Gastroesophageal sphincter (tissue), 4 donors: ENCODE results near the gene TMEM209. TPM values are rescaled to one million over a fixed set of nuclear protein-coding genes. Genes with fewer than 3 reads are reported as not detected.
"Not testable (repeated sequence)": the region's sequence is repeated elsewhere in the genome, so short reads cannot be mapped to it uniquely, and the experiment has no call there.

Experiments
- ATAC-seq: fragments of 150-250 bp; one replicate; pipeline ENCODE4 v1.9.1; 2016; ENCODE audit warnings: mild to moderate bottlenecking, moderate library complexity
- H3K27ac ChIP-seq, 4 donors: fragments of 200-600 bp; sonication (generic) in 3 of 4; 1 replicate in 3 of 4; 2 replicates in 1 of 4; pipeline ENCODE4 v1.5.1; 2016 to 2019
- H3K27me3 ChIP-seq: fragments of 200-600 bp; sonication (generic); one replicate; pipeline ENCODE4 v1.5.1; 2019
- H3K36me3 ChIP-seq, 2 donors: fragments of 200-600 bp; sonication (generic); one replicate each; pipeline ENCODE4 v1.5.1; 2019; ENCODE audit warnings: control low read depth in 1 of 2
- H3K4me1 ChIP-seq, 3 donors: fragments of 200-600 bp; sonication (generic); 1 replicate in 2 of 3; 2 replicates in 1 of 3; pipeline ENCODE4 v1.5.1; 2016 to 2019; ENCODE audit warnings: control low read depth in 2 of 3
- H3K4me3 ChIP-seq, 2 donors: fragments of 200-600 bp; sonication (generic); one replicate each; pipeline ENCODE4 v1.5.1; 2019; ENCODE audit warnings: mild to moderate bottlenecking in 1 of 2, moderate library complexity in 1 of 2
- H3K9me3 ChIP-seq, 3 donors: fragments of 200-600 bp; sonication (generic); one replicate each; pipeline ENCODE4 v1.5.1; 2017 to 2019; ENCODE audit warnings: control low read depth in 2 of 3
- EP300 ChIP-seq: sonication (generic); formaldehyde crosslinking; IDR thresholded peaks from one replicate; pipeline ENCODE4 v1.6.1; 2017; ENCODE audit warnings: antibody characterized with exemption, mild to moderate bottlenecking
- POLR2A ChIP-seq, 2 donors: fragments of 450-650 bp; IDR thresholded peaks; one replicate each; pipeline ENCODE4 v1.6.1; 2017; ENCODE audit warnings: antibody characterized with exemption in 2 of 2, mild to moderate bottlenecking in 2 of 2, moderate library complexity in 1 of 2
- POLR2AphosphoS5 ChIP-seq: sonication (generic); formaldehyde crosslinking; IDR thresholded peaks from one replicate; pipeline ENCODE4 v1.6.1; 2017; ENCODE audit warnings: antibody characterized with exemption
- WGBS, 2 donors: methylation state at CpG; one replicate each; pipeline ENCODE4 v1.1.5; 2018; ENCODE audit warnings: low coverage in 1 of 2; 5-methylcytosine and 5-hydroxymethylcytosine counted together
- total RNA-seq, 4 donors: library from RNA; depleted of rRNA; stranded (reverse); fragments of >200 nt; gene quantifications; one replicate each; pipeline ENCODE4 v1.1.0, GENCODE V29; 2016
- TF ChIP-seq, protein P1 (sequence below), 4 experiments: fragments of 200-600 bp in 2 of 4; fragments of 450-650 bp in 2 of 4; sonication (generic) in 1 of 4; IDR thresholded peaks; one replicate each; pipeline ENCODE4 v1.5.1; 2017 to 2019; ENCODE audit warnings: antibody characterized with exemption in 4 of 4, mild to moderate bottlenecking in 2 of 4, moderate library complexity in 2 of 4

TMEM209 gene
- total RNA-seq, 4 donors from 2014 or later: 5.5 to 13.4 (median 8.2) TPM

DNA sequence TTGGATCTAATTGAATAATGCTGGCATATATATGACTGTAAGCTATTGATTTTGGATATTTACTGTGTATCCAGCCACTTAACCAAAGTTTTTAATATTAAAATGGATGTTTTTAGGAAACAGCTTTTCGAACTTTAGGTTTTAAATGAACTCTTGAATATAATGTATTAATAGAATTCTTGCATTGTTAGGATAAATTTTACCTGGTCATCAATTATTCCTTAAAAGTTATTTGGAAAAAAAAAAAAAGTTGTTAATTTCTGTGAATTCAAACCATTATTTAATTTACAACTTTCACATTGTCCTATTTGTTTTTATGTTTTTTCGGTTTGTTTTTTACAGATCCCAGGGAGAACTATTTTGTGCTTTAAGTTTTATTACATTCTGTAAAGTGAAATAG, 9.8 kb downstream of the TMEM209 start:
- no peaks in the 10 kb centered on the region for H3K27me3 ChIP-seq
- 94 to 100% methylated on average over 2 of the region's 2 CpGs for WGBS, 2 donors
- H3K27ac ChIP-seq: no peak overlapping the region
- no peaks in the 10 kb centered on the region for H3K4me1 ChIP-seq
- no peak overlapping the region for H3K4me3 ChIP-seq
- TF ChIP-seq POLR2A (IDR thresholded peaks at IDR 0.05) (no peak), POLR2AphosphoS5 (no peak), EP300 (no peak)
- TF ChIP-seq, protein P1, sequence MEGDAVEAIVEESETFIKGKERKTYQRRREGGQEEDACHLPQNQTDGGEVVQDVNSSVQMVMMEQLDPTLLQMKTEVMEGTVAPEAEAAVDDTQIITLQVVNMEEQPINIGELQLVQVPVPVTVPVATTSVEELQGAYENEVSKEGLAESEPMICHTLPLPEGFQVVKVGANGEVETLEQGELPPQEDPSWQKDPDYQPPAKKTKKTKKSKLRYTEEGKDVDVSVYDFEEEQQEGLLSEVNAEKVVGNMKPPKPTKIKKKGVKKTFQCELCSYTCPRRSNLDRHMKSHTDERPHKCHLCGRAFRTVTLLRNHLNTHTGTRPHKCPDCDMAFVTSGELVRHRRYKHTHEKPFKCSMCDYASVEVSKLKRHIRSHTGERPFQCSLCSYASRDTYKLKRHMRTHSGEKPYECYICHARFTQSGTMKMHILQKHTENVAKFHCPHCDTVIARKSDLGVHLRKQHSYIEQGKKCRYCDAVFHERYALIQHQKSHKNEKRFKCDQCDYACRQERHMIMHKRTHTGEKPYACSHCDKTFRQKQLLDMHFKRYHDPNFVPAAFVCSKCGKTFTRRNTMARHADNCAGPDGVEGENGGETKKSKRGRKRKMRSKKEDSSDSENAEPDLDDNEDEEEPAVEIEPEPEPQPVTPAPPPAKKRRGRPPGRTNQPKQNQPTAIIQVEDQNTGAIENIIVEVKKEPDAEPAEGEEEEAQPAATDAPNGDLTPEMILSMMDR (IDR thresholded peaks at IDR 0.05): no peak
- peaks cover 0 to 75% of the 10 kb centered on the region in 2 donors for H3K36me3 ChIP-seq
- no peak for ATAC-seq
- H3K9me3 ChIP-seq: no peaks in the 10 kb centered on the region

DNA sequence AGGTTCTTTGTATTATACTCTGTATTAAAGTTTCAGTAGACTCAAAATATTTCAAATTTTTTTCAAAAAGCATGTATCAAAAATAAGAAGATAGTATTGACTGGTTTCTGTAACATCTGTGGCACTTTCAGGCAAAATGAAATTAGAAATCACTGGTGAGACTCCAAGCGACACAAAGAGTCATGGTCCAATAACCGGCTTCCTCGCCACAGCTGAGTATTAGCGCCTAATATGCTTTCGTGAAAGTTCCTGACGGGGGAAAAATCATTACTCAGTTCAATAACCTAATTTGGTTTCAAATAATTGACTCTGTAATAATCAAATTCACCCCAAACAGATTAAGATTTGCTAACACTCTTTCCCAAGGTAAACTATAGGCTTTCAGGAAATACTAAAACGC, 13.4 kb downstream of the TMEM209 start:
- TF ChIP-seq, protein P1 (IDR thresholded peaks at IDR 0.05): no peak
- TF ChIP-seq EP300: no peak
- no peak for TF ChIP-seq POLR2A (IDR thresholded peaks at IDR 0.05)
- no peak for TF ChIP-seq POLR2AphosphoS5
- no peak overlapping the region for H3K4me3 ChIP-seq
- WGBS, 2 donors: 93 to 95% methylated on average over 7 of the region's 7 CpGs
- H3K9me3 ChIP-seq: no peaks in the 10 kb centered on the region
- ATAC-seq: no peak
- H3K36me3 ChIP-seq: peaks cover 0 to 66% of the 10 kb centered on the region in 2 donors
- no peaks in the 10 kb centered on the region for H3K4me1 ChIP-seq
- no peak overlapping the region for H3K27ac ChIP-seq
- no peaks in the 10 kb centered on the region for H3K27me3 ChIP-seq

DNA sequence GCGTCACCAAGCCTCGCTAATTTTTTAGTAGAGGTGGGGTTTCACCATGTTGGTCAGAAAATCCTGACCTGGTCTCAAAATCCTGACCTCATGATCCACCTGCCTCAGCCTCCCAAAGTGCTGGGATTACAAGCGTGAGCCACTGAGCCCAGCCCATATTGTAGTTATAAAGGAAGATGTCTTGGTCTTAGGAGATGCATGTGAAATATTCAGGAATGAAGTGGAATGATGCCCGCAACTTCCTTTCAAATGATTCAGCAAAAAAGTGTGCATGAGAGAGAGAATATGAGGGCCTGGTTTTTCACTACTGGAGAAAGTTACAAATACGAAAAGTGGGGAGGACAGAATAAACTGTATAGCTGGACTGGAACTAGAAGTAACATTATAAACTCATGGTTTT, 15.9 kb downstream of the TMEM209 start:
- Histone ChIP-seq H3K4me3 (no peak overlapping the region), H3K36me3 (peaks cover 3 to 68% of the 10 kb centered on the region in 2 donors), H3K9me3 (no peaks in the 10 kb centered on the region), H3K27me3 (no peaks in the 10 kb centered on the region), H3K4me1 (no peaks in the 10 kb centered on the region), H3K27ac (no peak overlapping the region)
- TF ChIP-seq, protein P1 (IDR thresholded peaks at IDR 0.05): no peak
- TF ChIP-seq EP300: no peak
- no peak for TF ChIP-seq POLR2A (IDR thresholded peaks at IDR 0.05)
- TF ChIP-seq POLR2AphosphoS5: no peak
- no peak for ATAC-seq
- 69 to 95% methylated on average over 4 of the region's 5 CpGs for WGBS, 2 donors

DNA sequence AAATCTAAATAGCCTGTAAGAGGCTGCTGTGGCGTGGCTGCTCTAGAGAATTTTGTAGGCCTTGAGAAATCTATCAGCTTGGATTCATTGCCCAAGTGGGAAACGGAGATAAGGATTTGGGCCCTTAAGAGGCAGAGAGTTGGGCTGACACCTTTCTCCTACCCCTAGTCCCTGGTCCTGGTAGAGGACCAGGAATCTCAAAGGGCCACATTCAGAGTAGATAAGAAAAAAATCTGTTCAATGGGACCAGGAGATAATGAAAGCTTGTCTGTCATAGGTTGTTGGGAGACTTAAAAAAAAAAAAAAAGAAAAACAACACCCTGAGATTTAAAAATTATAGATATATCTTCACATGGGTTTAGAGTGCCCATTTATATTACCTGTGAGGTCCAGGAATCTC, 17.8 kb downstream of the TMEM209 start:
- H3K4me1 ChIP-seq: no peaks in the 10 kb centered on the region
- H3K9me3 ChIP-seq: no peaks in the 10 kb centered on the region
- WGBS, 2 donors: 85% methylated on average over 2 of the region's 2 CpGs; no CpG with 5 or more reads in 1 of the 2 donors
- TF ChIP-seq POLR2AphosphoS5: no peak
- TF ChIP-seq POLR2A (IDR thresholded peaks at IDR 0.05): no peak
- TF ChIP-seq, protein P1 (IDR thresholded peaks at IDR 0.05): no peak
- no peak for TF ChIP-seq EP300
- peaks cover 3 to 69% of the 10 kb centered on the region in 2 donors for H3K36me3 ChIP-seq
- H3K4me3 ChIP-seq: no peak overlapping the region
- H3K27me3 ChIP-seq: no peaks in the 10 kb centered on the region
- H3K27ac ChIP-seq: no peak overlapping the region
- no peak for ATAC-seq

DNA sequence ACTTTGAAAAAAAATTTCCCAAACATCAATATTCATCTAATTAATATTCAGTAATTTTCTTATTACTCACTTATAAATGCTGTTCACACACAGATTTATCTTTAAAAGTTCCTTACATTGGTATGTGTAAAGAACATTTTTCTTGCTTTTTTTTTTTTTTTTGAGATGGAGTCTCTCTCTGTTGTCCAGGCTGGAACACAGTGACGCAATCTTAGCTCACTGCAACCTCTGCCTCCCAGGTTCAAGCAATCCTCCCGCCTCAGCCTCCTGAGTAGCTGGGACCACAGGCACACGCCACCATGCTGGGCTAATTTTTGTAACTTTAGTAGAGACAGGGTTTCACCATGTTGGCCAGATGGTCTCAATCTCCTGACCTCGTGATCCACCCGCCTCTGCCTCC, 20.9 kb downstream of the TMEM209 start:
- not testable (repeated sequence) for H3K4me3 ChIP-seq, H3K27me3 ChIP-seq, ATAC-seq, H3K4me1 ChIP-seq, H3K9me3 ChIP-seq, H3K27ac ChIP-seq
- H3K36me3 ChIP-seq: peaks cover 3 to 69% of the 10 kb centered on the region in 2 donors
- WGBS, 2 donors: 73 to 85% methylated on average over 4 to 5 of the region's 5 CpGs
